Suprapubic skin (tissue), 4 donors: ENCODE data around the gene SUSD6. TPM values are rescaled to one million over a fixed set of nuclear protein-coding genes. Genes with fewer than 3 reads are reported as not detected.

Source experiments
- DNase-seq, 2 donors: peaks; one replicate each; pipeline ENCODE4 v3.0.0-alpha.2; 2019; ENCODE audit warnings: low spot score in 2 of 2
- H3K27ac ChIP-seq: fragments of 200-600 bp; sonication (generic); one replicate; pipeline ENCODE4 v1.5.1; 2019
- H3K27me3 ChIP-seq: fragments of 200-600 bp; sonication (generic); one replicate; pipeline ENCODE4 v1.5.1; 2019
- H3K36me3 ChIP-seq: fragments of 200-600 bp; sonication (generic); one replicate; pipeline ENCODE4 v1.5.1; 2019
- H3K4me1 ChIP-seq: fragments of 200-600 bp; sonication (generic); one replicate; pipeline ENCODE4 v1.5.1; 2019
- H3K4me3 ChIP-seq: fragments of 200-600 bp; sonication (generic); one replicate; pipeline ENCODE4 v1.5.1; 2019; ENCODE audit warnings: mild to moderate bottlenecking
- H3K9me3 ChIP-seq: fragments of 200-600 bp; sonication (generic); one replicate; pipeline ENCODE4 v1.5.1; 2019
- CTCF ChIP-seq, 2 donors: fragments of 200-600 bp in 1 of 2; fragments of 450-650 bp in 1 of 2; sonication (generic) in 1 of 2; IDR thresholded peaks; one replicate each; pipeline ENCODE4 v1.5.1; 2016 to 2019; ENCODE audit warnings: antibody characterized with exemption in 2 of 2, mild to moderate bottlenecking in 1 of 2, moderate library complexity in 1 of 2
- EP300 ChIP-seq: sonication (generic); formaldehyde crosslinking; IDR thresholded peaks from one replicate; pipeline ENCODE4 v1.6.1; 2017; ENCODE audit warnings: antibody characterized with exemption
- POLR2A ChIP-seq, 2 donors: fragments of 450-650 bp; IDR thresholded peaks; one replicate each; pipeline ENCODE4 v1.6.1; 2017; ENCODE audit warnings: antibody characterized with exemption in 2 of 2, mild to moderate bottlenecking in 2 of 2, moderate library complexity in 2 of 2
- POLR2AphosphoS5 ChIP-seq, 3 donors: sonication (generic); formaldehyde crosslinking; IDR thresholded peaks; one replicate each; pipeline ENCODE4 v1.6.1; 2017; ENCODE audit warnings: antibody characterized with exemption in 3 of 3
- WGBS: methylation state at CpG from one replicate; pipeline ENCODE4 v1.1.5; 2018; 5-methylcytosine and 5-hydroxymethylcytosine counted together
- total RNA-seq, 4 donors: library from RNA; depleted of rRNA; stranded (reverse); fragments of >200 nt; gene quantifications; one replicate each; pipeline ENCODE4 v1.1.0, GENCODE V29; 2016

SUSD6 gene
- total RNA-seq, 4 donors from 2014 or later = 45.1 to 60.4 (median 56.7) TPM

GRCh38 chr14:69606258-69607184 is 4.9 kb upstream of the SUSD6 start:
- Histone ChIP-seq H3K36me3 (no peaks in the 10 kb centered on the region), H3K9me3 (no peaks in the 10 kb centered on the region), H3K27me3 (no peaks in the 10 kb centered on the region), H3K4me3 (no peak overlapping the region), H3K4me1 (peaks cover 13% of the 10 kb centered on the region), H3K27ac (no peak overlapping the region)
- 80% methylated on average over 5 of the region's 5 CpGs for WGBS
- no peak for DNase-seq
- TF ChIP-seq CTCF (IDR thresholded peaks at IDR 0.05) (no peak), EP300 (no peak), POLR2AphosphoS5 (IDR thresholded peaks at IDR 0.05) (no peak), POLR2A (IDR thresholded peaks at IDR 0.05) (no peak)

- no peaks in the 10 kb centered on the region for H3K36me3 ChIP-seq
- H3K4me3 ChIP-seq = peak overlapping the region; percentile 81
- peaks cover 45% of the 10 kb centered on the region for H3K4me1 ChIP-seq
- no peaks in the 10 kb centered on the region for H3K9me3 ChIP-seq
- no peaks in the 10 kb centered on the region for H3K27me3 ChIP-seq
- no peak for TF ChIP-seq POLR2A (IDR thresholded peaks at IDR 0.05)
- no peak for TF ChIP-seq EP300
- TF ChIP-seq CTCF (IDR thresholded peaks at IDR 0.05) = no peak
- TF ChIP-seq POLR2AphosphoS5 (IDR thresholded peaks at IDR 0.05) = no peak
- WGBS = 58% methylated on average over 8 of the region's 8 CpGs
- H3K27ac ChIP-seq = peak overlapping the region; percentile 97
- DNase-seq = no peak
Observed at GRCh38 chr14:69610020-69610873, 1.1 kb upstream of the SUSD6 start.

- WGBS = 4% methylated on average over 8 of the region's 8 CpGs
- DNase-seq = no peak
- Histone ChIP-seq H3K4me3 (peak overlapping the region; percentile 81), H3K9me3 (no peaks in the 10 kb centered on the region), H3K27ac (peak overlapping the region; percentile 97), H3K36me3 (no peaks in the 10 kb centered on the region), H3K4me1 (peaks cover 49% of the 10 kb centered on the region), H3K27me3 (no peaks in the 10 kb centered on the region)
- no peak for TF ChIP-seq POLR2AphosphoS5 (IDR thresholded peaks at IDR 0.05)
- TF ChIP-seq EP300 = no peak
- no peak for TF ChIP-seq CTCF (IDR thresholded peaks at IDR 0.05)
- no peak for TF ChIP-seq POLR2A (IDR thresholded peaks at IDR 0.05)
Observed at GRCh38 chr14:69610874-69611171, 573 bp upstream of the SUSD6 start.

GRCh38 chr14:69612014-69612782 is 802 bp downstream of the SUSD6 start:
- H3K27me3 ChIP-seq = no peaks in the 10 kb centered on the region
- peak overlapping the region; percentile 81 for H3K4me3 ChIP-seq
- peak overlapping the region; percentile 97 for H3K27ac ChIP-seq
- no peaks in the 10 kb centered on the region for H3K36me3 ChIP-seq
- TF ChIP-seq CTCF (IDR thresholded peaks at IDR 0.05) (no peak), EP300 (no peak), POLR2A (IDR thresholded peaks at IDR 0.05) (no peak), POLR2AphosphoS5 (IDR thresholded peaks at IDR 0.05) (no peak)
- DNase-seq = peak in 1 of 2 donors; percentile 70
- WGBS = under 1% methylated on average over 19 of the region's 47 CpGs
- no peaks in the 10 kb centered on the region for H3K9me3 ChIP-seq
- H3K4me1 ChIP-seq = peaks cover 61% of the 10 kb centered on the region
